SH-SY5Y (cell line): ENCODE data around the gene PITPNC1.

Experiments
- GATA2 ChIP-seq: IDR thresholded peaks from 2 replicates; pipeline ENCODE4 v1.6.1; 2011; ENCODE audit warnings: mild to moderate bottlenecking, low read depth, low read length
- GATA3 ChIP-seq: IDR thresholded peaks from 2 replicates; pipeline ENCODE4 v1.6.1; 2011; ENCODE audit warnings: low read depth, mild to moderate bottlenecking, low read length, moderate library complexity

DNA sequence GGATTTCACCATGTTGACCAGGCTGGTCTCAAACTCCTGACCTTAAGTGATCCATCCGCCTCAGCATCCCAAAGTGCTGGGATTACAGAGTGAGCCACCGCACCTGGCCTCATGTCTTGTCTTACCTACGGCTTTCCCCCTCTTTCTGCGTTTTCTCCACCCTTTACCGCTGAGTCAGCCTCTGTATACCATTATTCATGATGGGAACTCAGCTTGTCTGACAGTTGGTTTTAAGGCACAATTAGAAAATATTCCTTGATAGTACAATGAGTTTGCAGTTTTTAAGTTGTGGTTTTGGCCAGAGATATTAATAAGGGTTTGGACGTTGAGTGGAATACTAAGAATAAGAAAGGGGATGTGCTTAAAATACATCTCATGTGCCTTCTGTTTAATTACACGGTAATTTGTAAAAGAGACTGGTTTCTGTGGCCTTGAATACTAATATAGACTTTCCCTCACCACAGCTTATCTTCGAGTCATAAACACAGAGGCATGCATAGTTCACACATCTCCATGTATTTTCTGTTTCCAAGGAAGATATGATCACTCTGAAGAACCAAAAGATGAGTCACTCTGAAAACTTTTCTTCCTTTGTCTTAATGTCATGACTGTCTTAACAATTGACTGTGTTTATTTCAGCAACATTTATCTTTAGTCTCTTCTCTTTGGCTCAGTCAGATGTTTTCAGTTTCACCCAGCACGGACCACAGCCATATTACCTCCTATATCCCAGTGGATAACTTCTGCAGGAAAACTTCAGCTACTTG, 54.4 kb downstream of the PITPNC1 start:
- TF ChIP-seq GATA3 (no peak), GATA2 (no peak)
